Activated T-cell treated with anti-CD3 and anti-CD28 coated beads, Interleukin-2, amount 50 U/mL, for 4 hours (primary cell): ENCODE measurements around the gene ELMO1. TPM values are rescaled to one million over a fixed set of nuclear protein-coding genes. Genes with fewer than 3 reads are reported as not detected.
A peak's percentile ranks its signal among the peaks of the same experiment; 100 is the strongest.

Source experiments
- ATAC-seq, 2 donors: fragments of 200-7000 bp; cut with Tn5 transposase; one replicate each; pipeline ENCODE4 v1.10.0; 2021
- DNase-seq: peaks from one replicate; pipeline ENCODE4 v3.0.0-alpha.2; 2020
- H3K27me3 Mint-ChIP-seq: one replicate; pipeline ENCODE4 v1.8.0; 2021; ENCODE audit warnings: low read depth, mixed read lengths
- H3K36me3 Mint-ChIP-seq: one replicate; pipeline ENCODE4 v1.8.0; 2022; ENCODE audit warnings: mixed read lengths; ENCODE audit not compliant: insufficient read depth
- H3K4me1 Mint-ChIP-seq: one replicate; pipeline ENCODE4 v1.8.0; 2021; ENCODE audit warnings: low read depth, mixed read lengths
- H3K4me3 Mint-ChIP-seq: one replicate; pipeline ENCODE4 v1.8.0; 2021; ENCODE audit warnings: mild to moderate bottlenecking, moderate library complexity, mixed read lengths
- H3K9me3 Mint-ChIP-seq: one replicate; pipeline ENCODE4 v1.8.0; 2021; ENCODE audit warnings: mixed read lengths
- total RNA-seq, 3 donors: library from RNA; stranded (reverse); gene quantifications; one replicate each; pipeline ENCODE4 v1.2.1, GENCODE V29; 2021

ELMO1 gene
- total RNA-seq, 3 donors from 2014 or later = 117 to 137 (median 118) TPM

DNA sequence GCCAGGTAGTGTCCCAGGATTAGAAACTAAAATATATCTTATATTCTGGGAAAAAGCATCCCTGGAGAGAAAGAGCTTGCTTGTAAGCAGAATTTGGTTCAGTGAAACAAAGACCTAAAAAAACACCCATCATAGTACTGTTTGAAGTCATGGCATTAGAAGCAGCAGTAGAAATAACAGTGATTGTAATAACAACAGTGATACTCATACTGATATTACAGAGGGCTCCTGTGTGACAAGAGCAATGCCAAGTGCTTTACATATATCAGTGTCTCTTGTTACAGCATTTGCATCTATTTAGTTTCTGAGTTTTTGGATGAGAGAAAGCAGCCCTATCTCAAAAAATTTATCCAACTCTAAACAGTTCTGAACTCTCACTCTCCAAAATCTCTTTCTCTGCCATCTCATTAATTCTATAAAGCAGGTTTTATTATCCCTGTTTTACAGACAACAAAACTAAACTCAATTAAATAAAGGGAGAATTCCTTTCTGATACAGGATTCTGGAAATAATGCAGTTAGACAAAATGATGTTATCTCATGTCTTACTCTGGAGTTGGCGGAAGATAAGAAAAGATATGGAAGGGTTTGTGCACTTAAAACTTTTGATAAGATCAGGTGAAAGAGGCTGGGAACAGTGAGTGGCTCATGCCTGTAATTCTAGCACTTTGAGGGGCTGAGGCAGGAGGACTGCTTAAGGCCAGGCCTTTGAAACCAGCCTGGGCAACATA lies 577.9 kb downstream of the ELMO1 start:
- ATAC-seq (no peak), DNase-seq (no peak)
- Mint-ChIP-seq H3K9me3 (no peaks in the 10 kb centered on the region), H3K4me3 (no peak overlapping the region), H3K27me3 (no peaks in the 10 kb centered on the region), H3K4me1 (peaks cover 22% of the 10 kb centered on the region), H3K36me3 (peaks cover 77% of the 10 kb centered on the region)

DNA sequence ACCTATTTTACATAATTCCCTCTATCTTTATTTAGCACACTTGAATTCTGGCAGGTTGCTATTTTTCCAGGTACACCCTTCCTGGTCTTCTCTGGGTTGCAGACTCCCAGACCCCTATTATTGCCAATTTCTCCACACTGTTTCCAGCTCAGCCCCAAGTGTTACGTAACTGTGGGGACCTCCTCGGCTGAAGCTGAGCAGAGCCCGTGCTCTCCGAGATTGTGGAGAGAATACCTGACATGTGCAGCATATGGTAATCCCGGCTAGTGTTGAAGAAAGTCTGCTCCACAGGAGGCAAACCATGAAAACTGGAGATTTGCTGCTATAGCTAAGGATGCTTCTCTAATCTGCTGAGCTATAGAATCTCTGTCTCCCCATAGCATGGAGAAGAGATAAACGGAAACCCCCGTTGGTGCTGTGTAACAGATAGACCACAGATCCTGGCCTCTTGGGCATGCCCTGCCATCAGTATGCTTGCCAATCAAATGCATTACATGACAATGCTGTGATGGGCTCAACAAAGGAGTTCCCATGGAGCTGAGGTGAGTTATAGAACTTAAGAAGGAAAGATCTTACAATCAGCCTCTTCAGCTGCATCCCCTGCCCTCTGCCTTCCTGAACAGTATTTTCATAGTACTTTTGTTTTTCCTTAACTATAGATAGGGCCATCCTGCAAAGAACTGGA lies 579.8 kb downstream of the ELMO1 start:
- no peaks in the 10 kb centered on the region for H3K9me3 Mint-ChIP-seq
- no peaks in the 10 kb centered on the region for H3K27me3 Mint-ChIP-seq
- no peak for ATAC-seq
- DNase-seq = no peak
- peaks cover 40% of the 10 kb centered on the region for H3K4me1 Mint-ChIP-seq
- H3K4me3 Mint-ChIP-seq = no peak overlapping the region
- peaks cover 79% of the 10 kb centered on the region for H3K36me3 Mint-ChIP-seq

DNA sequence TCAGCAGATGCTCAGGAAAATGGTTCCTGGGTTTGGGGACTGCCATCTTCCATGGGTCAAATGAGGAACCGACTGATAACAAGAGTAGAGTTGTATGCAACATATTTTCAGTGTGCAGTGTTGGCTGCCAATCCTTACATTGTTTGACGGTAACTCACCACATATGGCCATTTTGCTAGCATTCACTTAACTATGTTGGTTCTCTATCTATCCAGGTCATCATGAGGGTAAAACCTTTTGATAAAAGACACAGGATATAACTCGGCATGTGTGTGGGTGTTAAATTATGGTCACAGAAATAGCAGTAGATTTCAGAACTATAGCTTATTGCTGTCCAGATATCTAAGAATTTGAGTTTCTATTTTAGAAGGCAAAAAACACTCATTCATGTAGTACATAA lies 583.6 kb downstream of the ELMO1 start:
- H3K36me3 Mint-ChIP-seq = peaks cover 87% of the 10 kb centered on the region
- H3K9me3 Mint-ChIP-seq = no peaks in the 10 kb centered on the region
- H3K27me3 Mint-ChIP-seq = no peaks in the 10 kb centered on the region
- no peak for ATAC-seq
- no peak for DNase-seq
- no peak overlapping the region for H3K4me3 Mint-ChIP-seq
- peaks cover 41% of the 10 kb centered on the region for H3K4me1 Mint-ChIP-seq

DNA sequence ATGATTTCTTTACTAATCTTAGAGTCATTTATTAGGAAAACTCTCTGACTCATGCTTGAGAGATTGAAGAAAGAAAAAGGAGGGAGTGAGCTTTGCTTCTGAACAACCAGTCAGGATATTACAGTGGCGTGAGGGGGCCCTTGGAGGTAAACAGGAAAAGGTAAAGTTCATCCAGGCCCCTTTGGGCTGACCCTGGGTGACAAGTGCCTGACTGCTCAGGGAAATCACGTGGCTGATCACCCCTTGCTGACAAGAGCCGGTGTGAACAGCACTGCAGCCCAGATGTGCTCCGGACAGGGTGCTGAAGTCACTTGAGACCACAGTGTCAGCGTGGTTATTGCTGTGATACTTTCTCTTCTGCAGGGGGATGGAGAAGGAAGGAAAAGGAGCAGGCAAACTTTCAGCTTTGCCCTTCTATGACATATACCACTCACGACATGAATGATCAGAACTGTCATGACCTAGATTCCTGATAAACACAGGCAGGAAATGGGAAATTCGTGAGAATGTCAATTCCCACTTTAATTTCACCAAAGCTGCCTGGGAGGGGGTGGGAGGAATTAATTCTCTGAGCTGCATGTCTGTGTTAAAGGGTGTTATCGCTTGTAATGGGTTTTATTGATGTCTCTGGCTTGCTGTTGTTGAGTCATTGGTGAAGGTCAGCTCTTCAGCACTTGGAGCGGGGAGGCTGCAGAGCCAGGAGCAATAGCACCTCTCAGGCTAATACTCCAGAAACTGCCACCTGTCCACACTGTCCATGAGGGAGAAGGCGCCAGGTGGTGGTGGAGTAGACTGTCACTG lies 584.6 kb downstream of the ELMO1 start:
- DNase-seq (no peak), ATAC-seq (peak; percentile 37 to 50)
- H3K9me3 Mint-ChIP-seq = no peaks in the 10 kb centered on the region
- H3K4me1 Mint-ChIP-seq = peaks cover 41% of the 10 kb centered on the region
- peak overlapping the region; percentile 19 for H3K4me3 Mint-ChIP-seq
- peaks cover 87% of the 10 kb centered on the region for H3K36me3 Mint-ChIP-seq
- no peaks in the 10 kb centered on the region for H3K27me3 Mint-ChIP-seq

DNA sequence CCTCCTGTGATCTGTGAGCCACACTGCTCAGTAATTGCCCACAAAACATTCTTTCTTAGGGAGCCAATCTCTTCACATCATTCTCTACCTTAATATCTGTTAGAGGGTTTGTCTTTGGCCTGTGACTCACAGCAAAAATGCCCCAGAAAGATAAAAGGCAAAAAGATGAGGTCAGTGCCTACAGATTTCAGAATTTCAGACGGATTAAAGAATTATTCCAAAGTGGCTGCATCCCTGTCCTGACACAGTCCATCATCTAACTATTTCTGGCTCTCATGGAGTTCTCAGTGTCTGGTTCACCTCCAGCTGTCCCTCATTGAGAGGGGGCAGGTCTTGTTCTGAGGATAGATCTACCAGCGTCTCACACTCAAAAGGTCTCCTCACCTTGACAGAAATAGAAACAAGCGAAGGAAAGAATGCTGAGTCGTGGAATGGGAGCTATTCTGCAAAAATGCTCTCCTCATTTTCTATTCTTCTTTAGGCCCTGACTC lies 585.8 kb downstream of the ELMO1 start:
- Mint-ChIP-seq H3K4me1 (peaks cover 36% of the 10 kb centered on the region), H3K9me3 (no peaks in the 10 kb centered on the region), H3K4me3 (no peak overlapping the region), H3K36me3 (peaks cover 86% of the 10 kb centered on the region), H3K27me3 (no peaks in the 10 kb centered on the region)
- ATAC-seq = no peak
- DNase-seq = no peak

DNA sequence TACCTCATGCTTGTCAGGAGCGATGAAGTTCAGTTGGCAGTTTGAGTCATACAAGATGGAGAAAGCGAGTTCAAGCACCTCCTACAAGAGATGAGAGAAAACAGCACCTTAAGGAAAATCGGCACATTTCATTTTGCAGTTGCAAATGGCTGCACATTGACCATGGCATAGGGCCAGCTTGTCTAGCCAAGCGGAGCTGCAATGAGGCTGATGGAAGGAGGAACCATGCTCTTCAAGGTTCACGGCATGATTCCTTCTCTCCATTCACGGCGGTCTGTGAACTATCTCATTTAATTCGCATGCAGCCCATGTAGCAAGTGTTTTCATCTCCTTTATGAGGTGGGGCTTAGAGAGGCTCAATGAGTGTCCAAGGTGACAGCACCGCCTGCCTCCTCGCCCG lies 587.0 kb downstream of the ELMO1 start:
- no peak for DNase-seq
- Mint-ChIP-seq H3K27me3 (no peaks in the 10 kb centered on the region), H3K36me3 (peaks cover 84% of the 10 kb centered on the region), H3K4me3 (no peak overlapping the region), H3K9me3 (no peaks in the 10 kb centered on the region), H3K4me1 (peaks cover 27% of the 10 kb centered on the region)
- no peak for ATAC-seq

DNA sequence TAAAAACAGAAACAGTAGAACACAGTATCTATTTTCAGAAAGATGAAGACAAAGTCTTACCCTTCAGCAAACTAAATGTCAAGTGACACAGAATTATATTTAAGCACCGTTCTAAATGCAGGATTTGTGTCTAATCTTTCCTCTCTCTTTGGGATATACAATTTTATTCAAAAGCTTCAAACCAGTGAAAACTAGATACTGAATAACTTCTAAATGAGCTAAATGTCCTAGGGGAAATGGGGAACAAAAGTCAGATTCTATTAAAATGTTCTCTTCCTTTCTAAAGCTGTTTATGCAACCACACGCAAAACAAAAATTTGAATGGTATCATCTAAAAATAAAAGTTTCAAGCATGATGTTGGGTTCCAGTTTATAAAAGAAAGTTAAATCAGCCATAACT lies 588.0 kb downstream of the ELMO1 start:
- DNase-seq = no peak
- H3K9me3 Mint-ChIP-seq = no peaks in the 10 kb centered on the region
- H3K4me1 Mint-ChIP-seq = peaks cover 25% of the 10 kb centered on the region
- H3K27me3 Mint-ChIP-seq = no peaks in the 10 kb centered on the region
- ATAC-seq = no peak
- no peak overlapping the region for H3K4me3 Mint-ChIP-seq
- peaks cover 88% of the 10 kb centered on the region for H3K36me3 Mint-ChIP-seq

DNA sequence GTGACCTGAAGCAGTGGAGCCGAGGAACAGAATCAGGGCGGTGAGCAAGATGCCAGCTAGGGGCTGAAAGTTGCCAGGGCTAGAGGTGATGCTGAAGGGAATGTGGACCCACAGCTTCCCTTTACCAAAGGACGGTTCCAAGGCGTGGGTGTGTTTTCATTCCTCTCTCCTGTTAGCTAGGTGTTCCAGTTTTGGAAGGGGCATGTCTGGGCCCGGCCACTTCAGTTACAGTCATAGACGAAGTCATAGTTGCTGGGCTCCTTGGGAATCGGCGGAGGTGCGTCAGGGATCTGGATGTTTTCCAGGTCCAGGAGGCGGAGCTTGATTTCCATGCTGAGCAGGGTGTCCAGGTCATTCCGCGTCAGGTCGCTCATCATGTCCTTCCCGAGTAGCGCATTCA lies 593.3 kb downstream of the ELMO1 start:
- H3K9me3 Mint-ChIP-seq = peaks cover 20% of the 10 kb centered on the region
- no peaks in the 10 kb centered on the region for H3K27me3 Mint-ChIP-seq
- H3K36me3 Mint-ChIP-seq = peaks cover 74% of the 10 kb centered on the region
- no peak for ATAC-seq
- no peak for DNase-seq
- peaks cover 17% of the 10 kb centered on the region for H3K4me1 Mint-ChIP-seq
- H3K4me3 Mint-ChIP-seq = no peak overlapping the region

DNA sequence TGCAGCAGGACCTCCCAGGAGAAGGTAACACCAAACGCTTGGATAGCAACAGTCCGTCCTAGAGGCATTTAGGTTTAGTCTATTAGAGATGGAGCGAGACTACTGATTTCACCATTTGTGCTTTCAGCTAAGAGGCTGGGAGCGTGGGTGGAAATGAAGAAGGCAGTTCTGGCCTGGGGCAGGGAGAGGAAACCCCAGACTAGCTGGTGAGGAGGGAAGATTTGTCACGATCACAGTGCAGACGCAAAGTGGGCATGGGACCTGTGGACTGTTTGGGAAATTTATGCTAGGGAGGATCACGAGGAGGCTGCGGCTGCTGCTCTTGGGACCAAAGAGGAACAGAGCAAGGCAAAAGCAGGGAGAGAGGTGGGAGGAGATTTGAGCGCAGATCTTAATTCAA lies 594.0 kb downstream of the ELMO1 start:
- Mint-ChIP-seq H3K36me3 (peaks cover 68% of the 10 kb centered on the region), H3K4me3 (no peak overlapping the region), H3K4me1 (peaks cover 17% of the 10 kb centered on the region), H3K27me3 (no peaks in the 10 kb centered on the region), H3K9me3 (peaks cover 23% of the 10 kb centered on the region)
- ATAC-seq (no peak), DNase-seq (no peak)

DNA sequence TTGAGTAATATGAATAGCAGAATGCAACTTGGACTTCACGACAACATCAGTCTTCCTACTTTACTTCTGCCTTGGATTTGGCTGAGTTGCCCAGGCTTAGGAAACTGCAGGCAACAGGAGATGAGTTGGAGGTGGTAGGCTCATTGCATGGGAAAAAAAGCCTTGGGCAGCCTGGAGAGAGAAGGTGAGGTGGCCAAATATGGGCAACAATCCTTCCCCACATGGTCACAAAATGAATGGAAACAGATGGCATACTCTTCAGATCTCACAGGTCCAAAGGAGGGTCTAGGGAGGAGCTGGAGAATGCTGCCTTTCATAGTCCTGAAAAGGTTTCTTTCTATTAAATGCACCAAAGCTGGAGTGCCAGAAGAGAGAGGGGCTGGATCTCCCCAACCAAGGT lies 595.7 kb downstream of the ELMO1 start:
- H3K36me3 Mint-ChIP-seq = peaks cover 55% of the 10 kb centered on the region
- ATAC-seq (no peak), DNase-seq (no peak)
- peaks cover 17% of the 10 kb centered on the region for H3K4me1 Mint-ChIP-seq
- no peaks in the 10 kb centered on the region for H3K27me3 Mint-ChIP-seq
- peaks cover 32% of the 10 kb centered on the region for H3K9me3 Mint-ChIP-seq
- no peak overlapping the region for H3K4me3 Mint-ChIP-seq

DNA sequence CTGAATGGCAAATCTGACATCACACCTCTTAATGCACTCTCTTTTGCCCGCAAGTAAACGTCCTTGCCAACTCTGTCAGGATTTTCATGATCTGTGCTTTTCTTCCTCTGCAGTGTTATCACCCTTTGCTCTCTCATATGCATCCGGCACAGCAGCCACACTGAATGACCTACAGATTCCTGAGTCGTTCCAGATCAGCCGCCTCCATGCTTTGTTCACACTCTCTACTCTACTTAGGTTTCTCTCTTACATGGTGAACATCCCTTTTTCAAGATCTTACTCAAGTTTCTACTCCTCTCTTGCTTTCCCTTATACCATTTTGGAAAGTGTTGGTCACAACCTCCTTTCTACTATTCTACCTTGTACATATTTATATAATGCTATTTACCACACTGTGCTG lies 596.6 kb downstream of the ELMO1 start:
- Mint-ChIP-seq H3K36me3 (peaks cover 54% of the 10 kb centered on the region), H3K9me3 (peaks cover 36% of the 10 kb centered on the region), H3K4me1 (peaks cover 17% of the 10 kb centered on the region), H3K27me3 (no peaks in the 10 kb centered on the region), H3K4me3 (no peak overlapping the region)
- DNase-seq (no peak), ATAC-seq (peak; percentile 68 to 72)

DNA sequence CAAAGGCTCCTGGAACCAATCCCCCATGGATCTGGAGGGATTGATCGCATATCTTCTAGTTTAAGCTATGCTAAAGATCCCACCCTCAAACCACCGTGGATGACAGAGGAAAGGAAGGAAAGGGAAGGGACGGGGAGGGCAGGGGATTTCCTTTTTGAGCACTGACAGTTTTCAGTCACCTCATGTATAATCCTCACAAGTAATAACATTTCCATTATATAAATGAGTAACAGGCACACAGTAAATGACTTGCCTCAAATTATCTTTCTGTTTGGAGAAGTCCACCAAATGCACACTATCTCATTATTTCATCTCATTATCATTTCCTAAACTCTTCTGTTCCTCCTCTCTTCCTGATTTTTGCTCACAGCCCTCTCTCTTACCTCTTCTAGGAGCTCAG lies 597.3 kb downstream of the ELMO1 start:
- Mint-ChIP-seq H3K36me3 (peaks cover 51% of the 10 kb centered on the region), H3K9me3 (peaks cover 40% of the 10 kb centered on the region), H3K4me1 (peaks cover 17% of the 10 kb centered on the region), H3K4me3 (no peak overlapping the region), H3K27me3 (no peaks in the 10 kb centered on the region)
- ATAC-seq = peak; percentile 44 to 48
- DNase-seq = no peak

DNA sequence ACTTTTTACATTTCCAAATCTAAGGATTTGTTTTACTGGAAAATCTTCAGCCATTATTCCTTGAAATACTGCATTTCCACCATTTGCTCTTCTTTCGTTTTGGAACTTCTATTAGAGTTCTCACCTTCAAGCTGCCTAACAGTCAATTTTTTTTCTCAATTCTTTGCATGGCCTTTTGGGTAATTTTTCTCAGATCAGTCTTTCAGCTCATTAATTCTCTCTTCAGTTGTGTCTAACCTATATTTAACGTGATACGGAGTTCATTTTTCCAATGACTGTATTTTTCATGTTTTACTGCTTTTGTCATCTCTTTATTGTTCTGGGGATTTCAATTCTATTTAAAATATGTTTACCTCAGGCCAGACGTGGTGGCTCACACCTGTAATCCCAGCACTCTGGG lies 600.7 kb downstream of the ELMO1 start:
- Mint-ChIP-seq H3K36me3 (peaks cover 23% of the 10 kb centered on the region), H3K4me1 (peaks cover 15% of the 10 kb centered on the region), H3K4me3 (no peak overlapping the region), H3K27me3 (no peaks in the 10 kb centered on the region), H3K9me3 (peaks cover 36% of the 10 kb centered on the region)
- ATAC-seq (no peak), DNase-seq (no peak)

DNA sequence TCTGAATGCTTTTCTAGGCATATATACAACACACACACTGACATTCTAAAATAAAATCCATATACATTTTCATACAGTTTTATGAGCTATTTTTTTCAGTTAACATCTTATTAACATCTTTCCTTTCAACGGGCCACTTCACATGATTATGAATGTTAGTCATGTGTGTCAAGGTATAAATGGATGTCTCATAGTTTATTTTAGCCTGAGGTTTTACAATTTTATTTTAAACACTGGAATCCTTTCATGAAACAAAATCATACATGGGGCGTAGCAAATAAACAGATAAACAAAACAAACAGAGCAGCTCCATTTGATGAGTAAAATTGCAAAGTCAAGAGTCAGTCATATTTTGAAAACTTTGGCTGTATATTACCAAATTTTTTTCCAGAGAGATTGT lies 604.3 kb downstream of the ELMO1 start:
- Mint-ChIP-seq H3K4me3 (no peak overlapping the region), H3K36me3 (peaks cover 12% of the 10 kb centered on the region), H3K9me3 (peaks cover 15% of the 10 kb centered on the region), H3K4me1 (no peaks in the 10 kb centered on the region), H3K27me3 (no peaks in the 10 kb centered on the region)
- DNase-seq = no peak
- no peak for ATAC-seq
